NCI-H146 treated with DMSO at 0.1 percent for 48 hours (cell line): Measurements from ENCODE around the gene TRAPPC13.
"Not testable (repeated sequence)": the region's sequence is repeated elsewhere in the genome, so short reads cannot be mapped to it uniquely, and the experiment has no call there.

Source experiments
- DNase-seq: peaks from one replicate; lab custom pipeline; 2025; ENCODE audit not compliant: unreplicated experiment; lab: John Stamatoyannopoulos, UW

TRAPPC13 gene

DNA sequence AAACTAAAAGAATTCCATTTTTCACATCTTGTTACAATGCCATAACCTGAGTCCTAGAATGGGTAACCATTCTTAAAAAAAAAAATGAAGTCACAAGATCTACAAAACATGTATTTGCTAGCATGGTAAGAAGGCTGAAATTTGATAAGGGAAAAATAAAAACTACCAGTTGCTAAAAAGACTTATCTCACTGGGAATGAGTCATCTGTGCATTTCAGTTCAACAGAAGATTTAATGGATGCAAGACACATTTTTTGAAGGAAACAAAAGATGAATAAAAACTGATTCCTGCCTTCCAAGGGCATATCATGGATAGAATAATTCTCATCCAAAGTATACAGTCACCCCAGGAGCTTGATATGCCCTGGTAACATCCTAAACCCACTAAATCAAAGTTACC lies 49.9 kb downstream of the TRAPPC13 start:
- no peak for DNase-seq

DNA sequence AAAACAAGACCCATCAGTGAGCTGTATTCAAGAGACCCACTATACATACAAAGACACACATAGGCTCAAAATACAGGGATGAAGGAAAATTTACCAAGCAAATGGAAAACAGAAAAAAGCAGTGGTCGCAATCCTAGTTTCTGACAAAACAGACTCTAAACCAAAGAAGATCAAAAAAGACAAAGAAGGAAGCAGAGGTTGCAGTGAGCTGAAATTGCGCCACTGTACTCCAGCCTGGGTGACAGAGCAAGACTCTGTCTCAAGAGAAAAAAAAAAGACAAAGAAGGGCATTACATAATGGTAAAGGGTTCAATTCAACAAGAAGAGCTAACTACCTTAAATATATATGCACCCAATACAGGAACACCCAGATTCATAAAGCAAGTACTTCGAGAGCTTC lies 51.2 kb downstream of the TRAPPC13 start:
- DNase-seq = not testable (repeated sequence)

DNA sequence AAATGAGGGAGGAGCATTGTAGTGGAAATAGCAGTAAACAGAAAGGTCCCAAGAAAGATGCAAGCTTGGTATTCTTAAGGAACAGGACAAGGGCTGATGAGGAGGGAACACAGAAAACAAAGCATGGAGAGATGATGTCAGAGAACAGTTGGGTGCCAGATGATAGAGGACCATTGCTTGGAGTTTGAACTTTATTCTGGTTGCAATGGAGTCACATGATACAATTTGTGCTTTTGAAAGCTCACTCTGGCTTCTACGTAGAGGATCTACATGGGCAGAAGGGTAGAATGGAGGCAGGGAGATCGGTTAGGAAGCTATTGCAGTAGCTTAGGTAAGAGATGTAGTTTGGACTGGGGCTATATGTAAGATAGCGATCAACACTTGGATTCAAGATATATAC lies 57.3 kb downstream of the TRAPPC13 start:
- DNase-seq = no peak

GRCh38 chr5:65693121-65693520 lies 68.3 kb downstream of the TRAPPC13 start:
- DNase-seq = no peak

- no peak for DNase-seq
Observed at GRCh38 chr5:65695162-65695755, 70.4 kb downstream of the TRAPPC13 start.

- no peak for DNase-seq
Observed at GRCh38 chr5:65695896-65696295, 71.1 kb downstream of the TRAPPC13 start.

- no peak for DNase-seq
Observed at GRCh38 chr5:65696892-65697291, 72.1 kb downstream of the TRAPPC13 start.

- no peak for DNase-seq
Observed at GRCh38 chr5:65699338-65699737, 74.5 kb downstream of the TRAPPC13 start.

GRCh38 chr5:65702036-65702435 lies 77.2 kb downstream of the TRAPPC13 start:
- DNase-seq = no peak

DNA sequence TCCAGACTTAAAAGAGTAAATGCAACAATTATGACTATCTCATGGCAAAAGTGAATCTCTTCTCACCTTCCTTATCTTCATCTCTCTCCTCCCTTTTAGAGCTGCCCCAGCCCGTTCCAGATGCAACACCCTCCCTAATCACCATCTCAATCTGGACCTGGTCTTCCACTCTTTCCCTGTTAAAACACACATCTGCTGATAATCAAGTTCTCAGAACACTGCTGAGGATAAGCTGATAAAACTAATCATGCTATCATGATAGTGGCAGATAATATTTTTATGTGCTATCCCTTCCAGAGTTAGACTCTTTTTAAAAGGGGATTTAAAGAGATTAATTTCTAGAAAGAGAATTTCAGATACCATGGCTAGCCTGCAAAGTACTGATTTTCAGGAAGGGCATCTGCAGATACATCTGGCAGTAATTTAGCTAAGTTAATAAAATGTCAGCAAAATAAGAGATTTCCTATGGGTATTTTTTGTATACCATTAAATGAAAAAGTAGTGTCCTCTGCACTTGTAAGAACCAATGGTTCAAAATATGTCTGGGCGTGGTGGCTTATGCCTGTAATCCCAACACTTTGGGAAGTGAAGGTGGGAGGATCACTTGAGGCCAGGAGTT lies 79.9 kb downstream of the TRAPPC13 start:
- no peak for DNase-seq

- DNase-seq = no peak
Observed at GRCh38 chr5:65707663-65708062, 82.8 kb downstream of the TRAPPC13 start.

DNA sequence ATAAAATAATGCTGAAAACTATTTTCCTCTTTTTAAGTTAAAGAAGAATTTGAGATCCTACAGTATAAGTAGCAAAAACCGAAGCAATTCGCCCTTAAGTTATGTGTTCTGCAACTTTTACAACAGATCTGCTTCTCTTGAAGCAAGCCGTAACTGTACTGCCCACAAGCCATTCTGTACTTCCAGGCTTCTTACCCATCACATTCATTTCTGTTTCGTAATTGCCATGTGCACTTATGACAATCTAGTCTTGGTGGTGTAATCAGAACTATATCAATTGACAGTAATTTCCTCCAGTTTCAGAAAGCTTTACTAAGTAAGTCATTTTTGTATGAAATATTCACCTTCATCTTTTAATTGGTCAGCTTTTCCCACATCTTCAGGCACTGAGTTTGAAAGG lies 83.3 kb downstream of the TRAPPC13 start:
- no peak for DNase-seq
